ENCODE data around the gene TRNAU1AP. TPM values are rescaled to one million over a fixed set of nuclear protein-coding genes. Genes with fewer than 3 reads are reported as not detected.
"Not testable (repeated sequence)": the region's sequence is repeated elsewhere in the genome, so short reads cannot be mapped to it uniquely, and the experiment has no call there.

Gene TRNAU1AP
- total RNA-seq, 1 donor from 2014 or later: 42.0 TPM

- Mint-ChIP-seq H3K4me3 (peak within 1 kb of the TSS; percentile 87), H3K9me3 (no peaks in the 10 kb centered on the region), H3K27me3 (peaks cover 3% of the 10 kb centered on the region), H3K4me1 (peaks cover 18% of the 10 kb centered on the region), H3K27ac (no peak within 1 kb of the TSS), H3K36me3 (ENCODE audit: low read depth) (no peaks in the 10 kb centered on the region)
- CTCF ChIA-PET: no interaction called here
- intact Hi-C loops (cut with micrococcal nuclease): loop anchor here (1.0 kb wide), 1 partner anchor 10 kb away; no protein-coding TSS in a partner anchor
- ATAC-seq (ENCODE audit: low read depth) (peak; percentile 73), DNase-seq (no peak)
- TF ChIP-seq CTCF (IDR thresholded peaks at IDR 0.05): no peak
- POLR2A ChIA-PET: interaction anchor here (0.9 to 2.6 kb wide), 4 partner anchors 10 to 83 kb away, joined by 4 to 20 read pairs (median 11); no protein-coding TSS in a partner anchor
These were observed 38.9 kb downstream of the TRNAU1AP start, which contains the start of gene RAB42 for GRCh38 chr1:28591708-28592320. RAB42 (plus strand) TSS chr1:28592265; CDS start chr1:28592512, 247 bp downstream.

GRCh38 chr1:28592321-28593071 lies 39.6 kb downstream of the TRNAU1AP start:
- DNase-seq: peak; percentile 37
- H3K36me3 Mint-ChIP-seq (ENCODE audit: low read depth): no peaks in the 10 kb centered on the region
- ATAC-seq (ENCODE audit: low read depth): peak; percentile 69
- no peak for TF ChIP-seq CTCF (IDR thresholded peaks at IDR 0.05)
- ChIA-PET CTCF (no interaction called here), POLR2A (interaction anchor here (0.9 to 2.4 kb wide), 2 partner anchors 11 to 82 kb away, joined by 8 to 14 read pairs; no protein-coding TSS in a partner anchor)
- peaks cover 3% of the 10 kb centered on the region for H3K27me3 Mint-ChIP-seq
- peaks cover 11% of the 10 kb centered on the region for H3K4me1 Mint-ChIP-seq
- H3K27ac Mint-ChIP-seq: no peak overlapping the region
- intact Hi-C loops (cut with micrococcal nuclease): loop anchor here (1.0 kb wide), 1 partner anchor 10 kb away; no protein-coding TSS in a partner anchor
- H3K4me3 Mint-ChIP-seq: peak overlapping the region; percentile 87
- no peaks in the 10 kb centered on the region for H3K9me3 Mint-ChIP-seq

- CTCF ChIA-PET; H3K4me3 Mint-ChIP-seq; ATAC-seq (ENCODE audit: low read depth); H3K36me3 Mint-ChIP-seq (ENCODE audit: low read depth); H3K27ac Mint-ChIP-seq; intact Hi-C loops (cut with micrococcal nuclease); DNase-seq; H3K27me3 Mint-ChIP-seq; H3K9me3 Mint-ChIP-seq: not testable (repeated sequence)
- H3K4me1 Mint-ChIP-seq: peaks cover 11% of the 10 kb centered on the region
- POLR2A ChIA-PET: interaction anchor here (1.1 to 2.4 kb wide), 2 partner anchors 12 to 15 kb away, joined by 10 to 14 read pairs; no protein-coding TSS in a partner anchor
These were observed 41.1 kb downstream of the TRNAU1AP start for GRCh38 chr1:28593988-28594356.

GRCh38 chr1:28594686-28595411 lies 42.0 kb downstream of the TRNAU1AP start:
- CTCF ChIA-PET; intact Hi-C loops (cut with micrococcal nuclease); ATAC-seq (ENCODE audit: low read depth); H3K27me3 Mint-ChIP-seq; H3K4me3 Mint-ChIP-seq; DNase-seq; H3K9me3 Mint-ChIP-seq; H3K27ac Mint-ChIP-seq; H3K36me3 Mint-ChIP-seq (ENCODE audit: low read depth): not testable (repeated sequence)
- H3K4me1 Mint-ChIP-seq: peaks cover 11% of the 10 kb centered on the region
- POLR2A ChIA-PET: interaction anchor here (1.1 to 2.9 kb wide), 2 partner anchors 13 to 15 kb away, joined by 10 to 17 read pairs; no protein-coding TSS in a partner anchor

GRCh38 chr1:28595412-28596191 lies 42.7 kb downstream of the TRNAU1AP start:
- TF ChIP-seq CTCF (IDR thresholded peaks at IDR 0.05): no peak
- Mint-ChIP-seq H3K27me3 (peaks cover 3% of the 10 kb centered on the region), H3K4me3 (no peak overlapping the region), H3K9me3 (no peaks in the 10 kb centered on the region), H3K4me1 (peaks cover 11% of the 10 kb centered on the region), H3K36me3 (ENCODE audit: low read depth) (no peaks in the 10 kb centered on the region), H3K27ac (no peak overlapping the region)
- DNase-seq: no peak
- ChIA-PET POLR2A (interaction anchor here (2.9 kb wide), 1 partner anchor 14 kb away, joined by 17 read pairs; no protein-coding TSS in a partner anchor), CTCF (no interaction called here)
- intact Hi-C loops (cut with micrococcal nuclease): no loop called here
- no peak for ATAC-seq (ENCODE audit: low read depth)

GRCh38 chr1:28596276-28596675 lies 43.4 kb downstream of the TRNAU1AP start:
- H3K4me3 Mint-ChIP-seq; H3K9me3 Mint-ChIP-seq; intact Hi-C loops (cut with micrococcal nuclease); DNase-seq; H3K27ac Mint-ChIP-seq; H3K36me3 Mint-ChIP-seq (ENCODE audit: low read depth); ATAC-seq (ENCODE audit: low read depth); H3K27me3 Mint-ChIP-seq: not testable (repeated sequence)
- ChIA-PET CTCF (interaction anchor here (0.6 kb wide), 1 partner anchor 663 kb away, joined by 6 read pairs; no protein-coding TSS in a partner anchor), POLR2A (interaction anchor here (2.9 kb wide), 1 partner anchor 14 kb away, joined by 17 read pairs; no protein-coding TSS in a partner anchor)
- H3K4me1 Mint-ChIP-seq: peaks cover 11% of the 10 kb centered on the region
